BJ (cell line): ENCODE data around the gene NFIX. TPM values are rescaled to one million over a fixed set of nuclear protein-coding genes. Genes with fewer than 3 reads are reported as not detected.
A peak's percentile ranks its signal among the peaks of the same experiment; 100 is the strongest.

Source experiments
- CTCF ChIA-PET: fragments of 350-600 bp; formaldehyde crosslinking; extraction: SDS; loops from one replicate; lab custom pipeline; 2021; ENCODE audit warnings: antibody characterized with exemption, inconsistent platforms; lab: Yijun Ruan, JAX
- POLR2A ChIA-PET: fragments of 300-600 bp; sonication (Branson Sonifier 250); formaldehyde crosslinking; extraction: SDS; loops from one replicate; lab custom pipeline; 2021; ENCODE audit warnings: antibody characterized with exemption; lab: Charles Lee
- DNase-seq: peaks from one replicate; pipeline ENCODE4 v3.0.0-alpha.2; 2011; ENCODE audit warnings: low read depth
- H3K27me3 ChIP-seq: 2 replicates; pipeline ENCODE4 v1.6.0; 2011; ENCODE audit warnings: low read length; ENCODE audit not compliant: control insufficient read depth, insufficient read depth
- H3K36me3 ChIP-seq: 2 replicates; pipeline ENCODE4 v1.5.1; 2011; ENCODE audit warnings: low read length; ENCODE audit not compliant: control insufficient read depth, insufficient read depth
- H3K4me3 ChIP-seq: 2 replicates; pipeline ENCODE4 v1.5.1; 2011; ENCODE audit warnings: low read depth, mild to moderate bottlenecking, control low read depth, low read length
- polyA plus RNA-seq: library from polyadenylated mRNA; depleted of rRNA; stranded (reverse); fragments of >200 nt; gene quantifications from 2 replicates; pipeline ENCODE4 v1.2.3, GENCODE V29; 2011
- TF ChIP-seq, protein P1 (sequence below): IDR thresholded peaks from 2 replicates; pipeline ENCODE4 v1.5.1; 2011; ENCODE audit warnings: low read depth, mild to moderate bottlenecking, control low read depth, inconsistent platforms, low read length, moderate library complexity; ENCODE audit not compliant: insufficient read depth

The NFIX gene
- polyA plus RNA-seq, 1 experiment: 29.4 TPM

DNA sequence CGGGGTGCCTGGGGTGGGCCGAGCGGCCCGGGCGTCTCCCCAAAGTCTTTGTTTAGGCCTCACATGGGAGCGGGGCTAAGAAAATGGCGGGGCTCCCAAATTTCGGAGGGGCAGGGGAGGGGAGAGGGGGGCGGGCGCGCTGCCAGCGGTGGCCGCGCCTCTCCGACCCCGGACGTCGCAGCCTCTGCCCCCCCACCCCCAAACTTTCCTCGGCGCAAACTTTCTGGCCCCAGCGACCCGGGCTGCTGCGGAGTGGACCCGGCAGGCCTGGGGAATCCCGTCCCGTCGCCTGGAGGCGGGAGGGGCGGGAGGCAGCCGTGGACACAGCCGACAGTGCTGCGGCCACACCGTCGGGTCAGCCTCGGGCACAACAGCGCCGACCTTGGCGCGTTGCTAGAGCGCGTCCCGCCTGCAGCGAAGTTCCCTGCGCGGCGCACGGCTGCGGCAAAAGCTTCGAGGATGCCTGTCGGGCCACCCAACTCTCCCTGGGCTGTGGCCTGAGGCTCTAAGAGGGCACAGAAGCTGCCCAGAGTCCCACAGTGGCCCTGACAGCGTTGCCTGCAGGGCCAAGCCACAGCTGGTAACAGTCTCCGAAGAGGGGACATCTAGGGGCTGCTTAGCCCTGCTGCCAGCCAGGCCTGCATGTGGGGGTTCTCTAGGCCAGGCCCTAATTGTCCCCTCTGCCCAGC lies 1.3 kb downstream of the NFIX start:
- DNase-seq: no peak
- H3K4me3 ChIP-seq: peak overlapping the region; percentile 79
- TF ChIP-seq, protein P1, sequence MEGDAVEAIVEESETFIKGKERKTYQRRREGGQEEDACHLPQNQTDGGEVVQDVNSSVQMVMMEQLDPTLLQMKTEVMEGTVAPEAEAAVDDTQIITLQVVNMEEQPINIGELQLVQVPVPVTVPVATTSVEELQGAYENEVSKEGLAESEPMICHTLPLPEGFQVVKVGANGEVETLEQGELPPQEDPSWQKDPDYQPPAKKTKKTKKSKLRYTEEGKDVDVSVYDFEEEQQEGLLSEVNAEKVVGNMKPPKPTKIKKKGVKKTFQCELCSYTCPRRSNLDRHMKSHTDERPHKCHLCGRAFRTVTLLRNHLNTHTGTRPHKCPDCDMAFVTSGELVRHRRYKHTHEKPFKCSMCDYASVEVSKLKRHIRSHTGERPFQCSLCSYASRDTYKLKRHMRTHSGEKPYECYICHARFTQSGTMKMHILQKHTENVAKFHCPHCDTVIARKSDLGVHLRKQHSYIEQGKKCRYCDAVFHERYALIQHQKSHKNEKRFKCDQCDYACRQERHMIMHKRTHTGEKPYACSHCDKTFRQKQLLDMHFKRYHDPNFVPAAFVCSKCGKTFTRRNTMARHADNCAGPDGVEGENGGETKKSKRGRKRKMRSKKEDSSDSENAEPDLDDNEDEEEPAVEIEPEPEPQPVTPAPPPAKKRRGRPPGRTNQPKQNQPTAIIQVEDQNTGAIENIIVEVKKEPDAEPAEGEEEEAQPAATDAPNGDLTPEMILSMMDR: peak; percentile 10; the same call in 1 of the 2 replicates
- ChIA-PET CTCF (interaction anchor here (0.6 to 2.9 kb wide), 10 partner anchors 10 to 97 kb away, joined by 3 to 10 read pairs (median 3); no protein-coding TSS in a partner anchor), POLR2A (interaction anchor here (0.6 kb wide), 1 partner anchor 67 kb away, joined by 3 read pairs; no protein-coding TSS in a partner anchor)
- H3K27me3 ChIP-seq: no peaks in the 10 kb centered on the region
- peaks cover 9% of the 10 kb centered on the region for H3K36me3 ChIP-seq

DNA sequence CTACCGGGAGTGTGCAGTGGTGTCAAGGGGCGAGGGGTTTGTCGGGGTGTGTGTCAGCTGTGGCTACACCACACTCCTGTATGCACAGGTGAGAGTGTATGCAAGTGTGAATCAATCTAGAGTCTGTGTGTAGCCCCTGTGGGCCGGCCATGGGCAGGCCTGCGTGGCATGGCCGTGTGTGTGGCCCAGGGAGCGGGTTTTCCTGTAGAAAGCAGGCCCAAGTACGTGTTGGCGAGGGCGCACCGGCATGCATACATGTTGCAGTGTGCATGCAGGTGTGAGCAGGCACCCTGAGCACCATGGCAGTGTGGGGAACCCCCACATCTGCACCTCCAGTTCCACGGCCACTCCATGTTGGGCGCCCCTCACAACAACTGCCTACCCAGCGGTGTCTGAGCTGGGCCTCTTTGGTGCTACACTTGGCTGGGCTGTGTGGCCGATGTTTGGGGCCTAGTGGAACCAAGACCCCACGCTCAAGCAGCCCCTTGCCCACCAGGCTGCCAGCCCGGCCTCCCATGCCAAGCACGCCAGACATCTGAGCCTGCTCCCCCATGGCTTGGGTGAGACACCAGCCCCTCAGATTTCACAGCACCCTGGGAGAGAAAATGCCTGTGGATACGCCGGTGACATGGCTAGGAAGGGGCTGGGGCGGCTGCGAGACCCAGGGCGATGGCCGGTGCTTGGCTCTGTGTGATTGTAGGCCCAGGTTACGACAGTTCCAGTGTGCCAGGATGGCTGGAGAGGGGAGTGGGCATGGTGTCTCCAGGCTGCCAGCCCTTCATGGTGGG lies 2.1 kb downstream of the NFIX start:
- Histone ChIP-seq H3K36me3 (peaks cover 9% of the 10 kb centered on the region), H3K27me3 (no peaks in the 10 kb centered on the region), H3K4me3 (peak overlapping the region; percentile 79)
- ChIA-PET POLR2A (interaction anchor here (0.6 kb wide), 1 partner anchor 66 kb away, joined by 3 read pairs; no protein-coding TSS in a partner anchor), CTCF (interaction anchor here (0.8 to 2.9 kb wide), 7 partner anchors 9 to 96 kb away, joined by 3 to 10 read pairs (median 3); no protein-coding TSS in a partner anchor)
- TF ChIP-seq, protein P1: no peak
- DNase-seq: no peak

DNA sequence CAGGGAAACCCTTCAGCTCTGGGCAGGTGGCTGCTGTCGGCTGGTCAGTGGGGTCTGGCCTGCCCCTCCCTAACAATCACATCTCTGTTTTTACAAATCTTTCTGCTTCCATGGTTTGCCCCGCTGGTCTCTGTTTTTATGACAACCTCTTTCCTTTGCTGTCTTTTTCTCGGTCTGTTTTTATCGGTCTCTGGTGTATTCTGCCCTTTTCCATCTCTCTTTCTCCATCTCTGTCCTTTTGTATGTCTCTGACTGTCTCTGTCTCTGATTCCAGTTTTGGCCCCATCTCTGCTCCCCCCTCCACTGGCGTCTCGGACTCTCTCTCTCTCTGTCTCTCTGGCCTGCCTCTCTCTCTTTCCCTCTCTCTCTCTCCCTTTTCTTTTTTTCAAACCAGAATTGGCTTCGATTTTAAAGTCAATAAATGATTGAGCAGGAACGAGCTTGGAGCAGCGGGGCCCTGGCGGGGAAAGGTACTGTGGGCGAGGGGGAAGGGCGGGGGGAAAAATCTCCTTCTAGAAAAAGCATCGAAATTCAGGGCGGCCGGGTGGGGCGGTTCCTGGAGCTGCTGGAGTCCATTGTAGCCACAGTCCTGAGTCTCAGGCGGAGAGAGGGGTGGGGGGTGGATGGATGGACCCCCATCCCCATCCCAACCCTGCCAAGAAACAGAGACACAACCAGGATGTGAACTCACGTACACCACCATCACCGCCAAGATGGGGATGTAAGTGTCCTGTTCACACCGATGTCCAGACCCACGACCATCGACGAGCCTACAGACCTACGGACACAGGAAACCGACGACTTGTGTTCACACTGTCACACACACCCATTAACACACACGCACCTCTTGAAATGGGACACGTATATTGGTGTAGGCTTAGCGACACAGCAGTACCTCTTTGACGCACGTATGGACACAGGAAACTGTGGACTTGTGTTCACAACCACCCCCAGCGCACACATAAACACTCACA lies 3.0 kb downstream of the NFIX start:
- TF ChIP-seq, protein P1: no peak
- Histone ChIP-seq H3K27me3 (no peaks in the 10 kb centered on the region), H3K36me3 (peaks cover 9% of the 10 kb centered on the region), H3K4me3 (no peak overlapping the region)
- CTCF ChIA-PET: interaction anchor here (0.7 to 3.0 kb wide), 5 partner anchors 8 to 95 kb away, joined by 3 to 10 read pairs (median 5); no protein-coding TSS in a partner anchor
- no peak for DNase-seq
- POLR2A ChIA-PET: no interaction called here

DNA sequence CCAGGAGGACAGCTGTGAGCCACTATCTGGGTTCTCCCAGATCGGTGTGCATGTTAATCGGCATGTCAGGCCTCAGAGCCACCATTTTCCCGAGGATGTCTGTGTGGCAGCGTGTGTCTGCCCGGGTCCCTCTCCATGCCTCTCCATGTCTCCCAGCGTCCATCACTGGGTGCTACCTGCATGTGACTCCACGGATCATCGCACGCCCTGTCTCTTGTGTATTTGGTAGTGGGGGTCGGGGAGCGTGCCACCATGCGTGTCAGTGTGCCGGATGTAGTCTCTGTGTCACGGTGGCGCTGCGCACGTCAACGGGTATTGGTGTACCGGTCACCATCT lies 5.9 kb downstream of the NFIX start:
- DNase-seq: no peak
- Histone ChIP-seq H3K27me3 (no peaks in the 10 kb centered on the region), H3K4me3 (no peak overlapping the region), H3K36me3 (peaks cover 9% of the 10 kb centered on the region)
- CTCF ChIA-PET: interaction anchor here (3.0 kb wide), 1 partner anchor 60 kb away, joined by 9 read pairs; no protein-coding TSS in a partner anchor
- POLR2A ChIA-PET: no interaction called here
- TF ChIP-seq, protein P1: no peak
